ENCODE data around the gene CACNA2D3.

CACNA2D3 gene

DNA sequence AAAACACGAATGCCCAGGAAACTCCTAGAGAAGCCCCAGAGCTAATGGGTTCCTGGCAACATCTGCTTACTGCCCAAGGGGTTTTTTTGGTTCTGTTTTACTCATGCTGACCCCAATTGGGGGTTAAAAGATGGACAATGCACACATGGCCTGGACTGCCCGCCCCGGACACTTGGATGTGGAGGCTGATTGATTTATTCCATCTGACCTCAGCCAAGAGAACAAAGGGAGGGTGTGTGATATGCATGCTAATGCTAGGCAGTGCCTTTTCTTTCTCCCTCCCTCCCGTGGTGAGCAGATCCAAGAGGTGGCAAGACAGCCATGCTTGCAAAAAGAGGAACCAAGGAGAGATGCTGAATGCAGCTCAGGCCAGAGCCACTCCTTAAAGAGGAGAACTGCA is 808.8 kb downstream of the CACNA2D3 start:
- H3K4me3 ChIP-seq = no peak overlapping the region
- no peak for DNase-seq
- intact Hi-C loops (cut with DNase I; ENCODE audit: low total_unique reads) = no loop called here
- H3K27me3 ChIP-seq = no peaks in the 10 kb centered on the region
- H3K4me1 ChIP-seq = no peaks in the 10 kb centered on the region
- no peaks in the 10 kb centered on the region for H3K9me3 ChIP-seq
- H3K27ac ChIP-seq = no peak overlapping the region
- TF ChIP-seq, protein P1, sequence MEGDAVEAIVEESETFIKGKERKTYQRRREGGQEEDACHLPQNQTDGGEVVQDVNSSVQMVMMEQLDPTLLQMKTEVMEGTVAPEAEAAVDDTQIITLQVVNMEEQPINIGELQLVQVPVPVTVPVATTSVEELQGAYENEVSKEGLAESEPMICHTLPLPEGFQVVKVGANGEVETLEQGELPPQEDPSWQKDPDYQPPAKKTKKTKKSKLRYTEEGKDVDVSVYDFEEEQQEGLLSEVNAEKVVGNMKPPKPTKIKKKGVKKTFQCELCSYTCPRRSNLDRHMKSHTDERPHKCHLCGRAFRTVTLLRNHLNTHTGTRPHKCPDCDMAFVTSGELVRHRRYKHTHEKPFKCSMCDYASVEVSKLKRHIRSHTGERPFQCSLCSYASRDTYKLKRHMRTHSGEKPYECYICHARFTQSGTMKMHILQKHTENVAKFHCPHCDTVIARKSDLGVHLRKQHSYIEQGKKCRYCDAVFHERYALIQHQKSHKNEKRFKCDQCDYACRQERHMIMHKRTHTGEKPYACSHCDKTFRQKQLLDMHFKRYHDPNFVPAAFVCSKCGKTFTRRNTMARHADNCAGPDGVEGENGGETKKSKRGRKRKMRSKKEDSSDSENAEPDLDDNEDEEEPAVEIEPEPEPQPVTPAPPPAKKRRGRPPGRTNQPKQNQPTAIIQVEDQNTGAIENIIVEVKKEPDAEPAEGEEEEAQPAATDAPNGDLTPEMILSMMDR (IDR thresholded peaks at IDR 0.05) = no peak
- no peaks in the 10 kb centered on the region for H3K36me3 ChIP-seq

DNA sequence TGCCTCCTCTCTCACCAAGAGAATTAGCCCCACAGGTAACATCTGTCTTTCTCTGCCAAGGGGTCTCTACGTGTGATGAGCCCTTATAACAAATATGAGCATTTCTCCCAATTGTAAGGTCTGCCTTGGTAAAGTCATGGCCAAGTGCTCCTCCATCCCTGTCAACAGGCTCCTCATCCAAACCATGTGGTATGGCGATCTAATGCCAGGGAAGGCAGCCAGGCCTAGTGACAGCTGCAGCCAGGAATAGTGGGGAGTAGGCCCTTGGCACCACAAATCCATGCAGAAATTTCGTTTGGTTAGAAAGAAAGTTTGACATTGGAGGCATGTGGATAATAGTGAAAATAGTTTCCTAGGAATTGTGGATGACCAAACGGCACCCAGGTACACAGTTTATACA is 810.3 kb downstream of the CACNA2D3 start:
- Histone ChIP-seq H3K4me1 (no peaks in the 10 kb centered on the region), H3K4me3 (no peak overlapping the region), H3K27me3 (no peaks in the 10 kb centered on the region), H3K36me3 (no peaks in the 10 kb centered on the region), H3K9me3 (no peaks in the 10 kb centered on the region), H3K27ac (no peak overlapping the region)
- TF ChIP-seq, protein P1 (IDR thresholded peaks at IDR 0.05) = no peak
- intact Hi-C loops (cut with DNase I; ENCODE audit: low total_unique reads) = no loop called here
- DNase-seq = no peak

DNA sequence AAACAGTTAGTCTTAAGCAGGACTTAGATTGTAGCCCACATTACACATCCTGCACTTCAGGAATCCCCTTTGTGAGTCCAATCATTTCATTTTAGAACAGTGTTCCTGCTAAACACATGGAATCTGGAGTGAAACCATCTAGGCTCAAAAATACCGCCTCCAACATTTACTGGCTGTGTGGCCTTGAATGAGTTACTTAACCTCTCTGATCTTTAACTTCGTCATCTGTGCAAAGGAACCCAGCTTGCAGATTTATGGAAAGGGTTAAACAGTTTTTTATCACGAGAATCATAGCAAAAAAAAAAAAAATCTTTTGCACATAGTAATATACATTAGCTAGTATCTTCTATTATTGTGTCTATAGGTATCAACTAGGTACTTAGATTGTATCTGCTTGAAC is 813.5 kb downstream of the CACNA2D3 start:
- H3K4me1 ChIP-seq = no peaks in the 10 kb centered on the region
- DNase-seq = no peak
- no peaks in the 10 kb centered on the region for H3K36me3 ChIP-seq
- intact Hi-C loops (cut with DNase I; ENCODE audit: low total_unique reads) = no loop called here
- no peaks in the 10 kb centered on the region for H3K27me3 ChIP-seq
- H3K27ac ChIP-seq = no peak overlapping the region
- H3K4me3 ChIP-seq = no peak overlapping the region
- TF ChIP-seq, protein P1 (IDR thresholded peaks at IDR 0.05) = no peak
- H3K9me3 ChIP-seq = no peaks in the 10 kb centered on the region

DNA sequence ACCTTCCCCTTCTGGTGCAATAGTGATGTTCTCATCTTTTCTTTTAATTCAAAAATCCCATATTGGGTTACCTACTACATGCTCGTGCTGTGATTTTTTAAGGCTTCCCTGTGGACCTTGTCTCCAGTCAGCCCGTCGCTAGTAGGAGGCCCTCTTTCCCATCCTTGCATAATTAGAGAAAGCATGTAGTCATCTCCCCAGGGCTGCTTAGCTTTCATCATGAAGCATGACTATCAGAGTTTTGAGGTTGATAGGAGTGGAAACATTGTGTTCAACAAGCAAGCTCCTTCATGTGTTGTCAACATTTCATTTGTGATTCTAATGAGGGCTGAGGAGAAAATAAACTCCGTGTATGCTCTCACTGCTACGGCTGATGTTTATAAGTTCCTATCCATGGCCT is 814.2 kb downstream of the CACNA2D3 start:
- no peak for DNase-seq
- no peaks in the 10 kb centered on the region for H3K9me3 ChIP-seq
- no peak overlapping the region for H3K27ac ChIP-seq
- H3K4me1 ChIP-seq = no peaks in the 10 kb centered on the region
- TF ChIP-seq, protein P1 (IDR thresholded peaks at IDR 0.05) = no peak
- no peaks in the 10 kb centered on the region for H3K36me3 ChIP-seq
- no peaks in the 10 kb centered on the region for H3K27me3 ChIP-seq
- no peak overlapping the region for H3K4me3 ChIP-seq
- intact Hi-C loops (cut with DNase I; ENCODE audit: low total_unique reads) = no loop called here

DNA sequence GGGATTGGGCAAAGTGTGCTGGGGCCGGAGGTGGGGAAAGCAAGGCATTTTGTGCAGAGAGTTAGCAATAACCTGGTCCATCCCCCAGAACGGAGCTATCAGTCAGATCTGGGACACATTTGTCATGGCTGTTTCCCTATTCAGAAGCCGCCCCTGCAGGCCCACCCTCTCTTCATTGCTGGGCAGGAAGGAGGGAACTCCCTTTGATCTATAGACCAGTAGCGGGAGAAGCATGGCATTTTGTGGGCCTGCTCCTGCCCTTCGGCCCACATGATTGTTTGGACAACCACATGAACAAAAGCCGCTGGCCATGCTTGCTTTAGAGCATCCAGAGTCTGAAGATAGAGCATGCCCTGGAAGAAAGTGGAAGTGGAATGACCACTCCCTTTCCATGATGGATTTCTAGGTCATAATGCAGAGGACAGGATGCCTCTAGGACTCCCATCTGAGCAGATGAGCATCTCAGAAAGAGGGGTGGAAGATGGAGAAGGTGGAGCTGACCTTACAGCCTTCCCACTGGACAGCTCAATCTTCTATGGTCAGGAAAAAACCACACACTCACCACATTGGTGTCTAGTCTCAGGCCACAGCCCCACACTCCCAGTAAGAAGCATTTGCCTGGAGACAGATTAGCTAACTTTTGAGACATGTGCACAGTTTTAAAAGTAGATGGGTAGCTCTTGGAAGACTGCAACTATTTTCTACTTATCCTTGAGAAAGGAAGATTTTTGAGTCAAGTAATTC is 817.4 kb downstream of the CACNA2D3 start:
- H3K4me3 ChIP-seq = no peak overlapping the region
- H3K27me3 ChIP-seq = no peaks in the 10 kb centered on the region
- no peak for DNase-seq
- TF ChIP-seq, protein P1 (IDR thresholded peaks at IDR 0.05) = no peak
- no peak overlapping the region for H3K27ac ChIP-seq
- H3K4me1 ChIP-seq = no peaks in the 10 kb centered on the region
- no peaks in the 10 kb centered on the region for H3K9me3 ChIP-seq
- H3K36me3 ChIP-seq = no peaks in the 10 kb centered on the region
- intact Hi-C loops (cut with DNase I; ENCODE audit: low total_unique reads) = no loop called here

DNA sequence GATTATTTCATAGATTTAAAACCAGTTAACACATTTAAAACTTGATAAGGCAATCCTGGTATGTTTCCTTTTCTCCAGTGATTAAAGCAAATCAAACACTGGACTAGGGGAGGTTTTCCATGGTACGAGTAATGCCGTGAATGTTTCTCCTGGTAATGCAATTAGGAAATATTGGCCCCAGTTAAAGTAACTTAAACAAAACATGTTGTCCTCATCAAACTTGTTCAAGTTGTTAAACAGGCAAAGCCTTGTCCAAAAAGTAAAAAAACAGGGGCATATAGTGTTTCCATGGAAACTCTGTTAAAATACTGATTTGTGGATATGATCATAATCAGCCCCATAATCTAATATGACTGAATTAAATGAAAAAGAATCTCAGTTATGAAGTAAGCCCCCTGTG is 818.6 kb downstream of the CACNA2D3 start:
- no peak overlapping the region for H3K4me3 ChIP-seq
- H3K9me3 ChIP-seq = no peaks in the 10 kb centered on the region
- no peak overlapping the region for H3K27ac ChIP-seq
- no peaks in the 10 kb centered on the region for H3K36me3 ChIP-seq
- no peaks in the 10 kb centered on the region for H3K4me1 ChIP-seq
- no peaks in the 10 kb centered on the region for H3K27me3 ChIP-seq
- intact Hi-C loops (cut with DNase I; ENCODE audit: low total_unique reads) = no loop called here
- TF ChIP-seq, protein P1 (IDR thresholded peaks at IDR 0.05) = no peak
- no peak for DNase-seq
